ENCODE results near the gene TMEM132D.

- TF ChIP-seq POLR2A (IDR thresholded peaks at IDR 0.05; ENCODE audit: extremely low read depth, insufficient read length) (no peak), MYC (IDR thresholded peaks at IDR 0.05; ENCODE audit: low read depth, low read length) (no peak)
- TF ChIP-seq, protein P1, sequence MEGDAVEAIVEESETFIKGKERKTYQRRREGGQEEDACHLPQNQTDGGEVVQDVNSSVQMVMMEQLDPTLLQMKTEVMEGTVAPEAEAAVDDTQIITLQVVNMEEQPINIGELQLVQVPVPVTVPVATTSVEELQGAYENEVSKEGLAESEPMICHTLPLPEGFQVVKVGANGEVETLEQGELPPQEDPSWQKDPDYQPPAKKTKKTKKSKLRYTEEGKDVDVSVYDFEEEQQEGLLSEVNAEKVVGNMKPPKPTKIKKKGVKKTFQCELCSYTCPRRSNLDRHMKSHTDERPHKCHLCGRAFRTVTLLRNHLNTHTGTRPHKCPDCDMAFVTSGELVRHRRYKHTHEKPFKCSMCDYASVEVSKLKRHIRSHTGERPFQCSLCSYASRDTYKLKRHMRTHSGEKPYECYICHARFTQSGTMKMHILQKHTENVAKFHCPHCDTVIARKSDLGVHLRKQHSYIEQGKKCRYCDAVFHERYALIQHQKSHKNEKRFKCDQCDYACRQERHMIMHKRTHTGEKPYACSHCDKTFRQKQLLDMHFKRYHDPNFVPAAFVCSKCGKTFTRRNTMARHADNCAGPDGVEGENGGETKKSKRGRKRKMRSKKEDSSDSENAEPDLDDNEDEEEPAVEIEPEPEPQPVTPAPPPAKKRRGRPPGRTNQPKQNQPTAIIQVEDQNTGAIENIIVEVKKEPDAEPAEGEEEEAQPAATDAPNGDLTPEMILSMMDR (IDR thresholded peaks at IDR 0.05; ENCODE audit: low read depth, low read length) = no peak
- TF ChIP-seq, protein P2, sequence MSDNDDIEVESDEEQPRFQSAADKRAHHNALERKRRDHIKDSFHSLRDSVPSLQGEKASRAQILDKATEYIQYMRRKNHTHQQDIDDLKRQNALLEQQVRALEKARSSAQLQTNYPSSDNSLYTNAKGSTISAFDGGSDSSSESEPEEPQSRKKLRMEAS (IDR thresholded peaks at IDR 0.05; ENCODE audit: low read depth, low read length) = no peak
Measured at GRCh38 chr12:129152351-129153104, 751.3 kb downstream of the TMEM132D start.
